ENCODE results near the gene ASB2.

ASB2 gene

GRCh38 chr14:93936926-93937325, 39.4 kb downstream of the ASB2 start:
- no peaks in the 10 kb centered on the region for H4K20me1 ChIP-seq (ENCODE audit: control insufficient read depth, insufficient read depth, low read depth, low read length)
- TF ChIP-seq, protein P1, sequence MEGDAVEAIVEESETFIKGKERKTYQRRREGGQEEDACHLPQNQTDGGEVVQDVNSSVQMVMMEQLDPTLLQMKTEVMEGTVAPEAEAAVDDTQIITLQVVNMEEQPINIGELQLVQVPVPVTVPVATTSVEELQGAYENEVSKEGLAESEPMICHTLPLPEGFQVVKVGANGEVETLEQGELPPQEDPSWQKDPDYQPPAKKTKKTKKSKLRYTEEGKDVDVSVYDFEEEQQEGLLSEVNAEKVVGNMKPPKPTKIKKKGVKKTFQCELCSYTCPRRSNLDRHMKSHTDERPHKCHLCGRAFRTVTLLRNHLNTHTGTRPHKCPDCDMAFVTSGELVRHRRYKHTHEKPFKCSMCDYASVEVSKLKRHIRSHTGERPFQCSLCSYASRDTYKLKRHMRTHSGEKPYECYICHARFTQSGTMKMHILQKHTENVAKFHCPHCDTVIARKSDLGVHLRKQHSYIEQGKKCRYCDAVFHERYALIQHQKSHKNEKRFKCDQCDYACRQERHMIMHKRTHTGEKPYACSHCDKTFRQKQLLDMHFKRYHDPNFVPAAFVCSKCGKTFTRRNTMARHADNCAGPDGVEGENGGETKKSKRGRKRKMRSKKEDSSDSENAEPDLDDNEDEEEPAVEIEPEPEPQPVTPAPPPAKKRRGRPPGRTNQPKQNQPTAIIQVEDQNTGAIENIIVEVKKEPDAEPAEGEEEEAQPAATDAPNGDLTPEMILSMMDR (IDR thresholded peaks at IDR 0.05; ENCODE audit: low read depth, low read length, poor library complexity, severe bottlenecking), result no peak
- TF ChIP-seq EZH2phosphoT487 (IDR thresholded peaks at IDR 0.05; ENCODE audit: borderline replicate concordance, low read length), result no peak
- H3F3A ChIP-seq (ENCODE audit: control insufficient read depth, insufficient read depth), result no peaks in the 10 kb centered on the region
- H3K4me1 ChIP-seq (ENCODE audit: control insufficient read depth, low read length), result peaks cover 12% of the 10 kb centered on the region
- no peak overlapping the region for H3K4me3 ChIP-seq (ENCODE audit: low read length)
- no peaks in the 10 kb centered on the region for H3K9me2 ChIP-seq (replicated peaks; ENCODE audit: control insufficient read depth, low read length)
- H3K27me3 ChIP-seq (ENCODE audit: control insufficient read depth, low read length), result no peaks in the 10 kb centered on the region
- no peaks in the 10 kb centered on the region for H3K79me2 ChIP-seq (ENCODE audit: control insufficient read depth, low read length)
- H3K4me2 ChIP-seq (ENCODE audit: low read length), result no peak overlapping the region
- no peaks in the 10 kb centered on the region for H3K9me3 ChIP-seq (ENCODE audit: control insufficient read depth, insufficient read depth, low read length)
- H3K27ac ChIP-seq (ENCODE audit: low read depth, low read length), result no peak overlapping the region
- H3K36me3 ChIP-seq (ENCODE audit: control insufficient read depth, low read length), result peaks cover 5% of the 10 kb centered on the region; the same call in 1 of the 2 replicates

GRCh38 chr14:93936245-93936644, 40.1 kb downstream of the ASB2 start:
- no peak for TF ChIP-seq EZH2phosphoT487 (IDR thresholded peaks at IDR 0.05; ENCODE audit: borderline replicate concordance, low read length)
- TF ChIP-seq, protein P1 (IDR thresholded peaks at IDR 0.05; ENCODE audit: low read depth, low read length, poor library complexity, severe bottlenecking), result peak; percentile 73
- Histone ChIP-seq H3K4me3 (ENCODE audit: low read length) (no peak overlapping the region), H3K4me2 (ENCODE audit: low read length) (no peak overlapping the region), H4K20me1 (ENCODE audit: control insufficient read depth, insufficient read depth, low read depth, low read length) (no peaks in the 10 kb centered on the region), H3K9me2 (replicated peaks; ENCODE audit: control insufficient read depth, low read length) (no peaks in the 10 kb centered on the region), H3K9me3 (ENCODE audit: control insufficient read depth, insufficient read depth, low read length) (no peaks in the 10 kb centered on the region), H3K27me3 (ENCODE audit: control insufficient read depth, low read length) (no peaks in the 10 kb centered on the region), H3K27ac (ENCODE audit: low read depth, low read length) (no peak overlapping the region), H3F3A (ENCODE audit: control insufficient read depth, insufficient read depth) (no peaks in the 10 kb centered on the region), H3K4me1 (ENCODE audit: control insufficient read depth, low read length) (peaks cover 12% of the 10 kb centered on the region), H3K79me2 (ENCODE audit: control insufficient read depth, low read length) (no peaks in the 10 kb centered on the region), H3K36me3 (ENCODE audit: control insufficient read depth, low read length) (peaks cover 5% of the 10 kb centered on the region; the same call in 1 of the 2 replicates)

DNA sequence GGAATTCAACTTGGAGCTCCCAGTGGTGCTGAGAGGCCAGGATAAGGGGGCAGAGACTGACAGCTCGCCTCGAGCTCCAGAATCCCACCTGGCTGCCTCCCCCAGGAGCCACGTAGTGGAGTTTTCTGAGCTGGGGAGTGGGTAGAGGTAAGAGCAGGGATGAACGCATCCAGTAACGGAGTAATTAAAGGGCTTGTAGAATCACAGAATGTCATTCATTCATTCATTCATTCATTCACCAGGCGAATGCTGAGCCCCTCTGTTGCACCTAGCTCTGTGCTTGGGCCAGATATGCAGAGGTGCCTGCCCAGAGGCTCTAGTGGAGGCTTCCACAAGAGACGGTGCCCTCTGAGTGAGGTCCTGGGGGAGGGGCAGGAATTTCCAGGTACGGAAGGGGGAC, 41.2 kb downstream of the ASB2 start:
- no peaks in the 10 kb centered on the region for H3K79me2 ChIP-seq (ENCODE audit: control insufficient read depth, low read length)
- H3K9me3 ChIP-seq (ENCODE audit: control insufficient read depth, insufficient read depth, low read length), result no peaks in the 10 kb centered on the region
- no peaks in the 10 kb centered on the region for H3K27me3 ChIP-seq (ENCODE audit: control insufficient read depth, low read length)
- H3F3A ChIP-seq (ENCODE audit: control insufficient read depth, insufficient read depth), result no peaks in the 10 kb centered on the region
- H3K4me2 ChIP-seq (ENCODE audit: low read length), result no peak overlapping the region
- no peaks in the 10 kb centered on the region for H3K9me2 ChIP-seq (replicated peaks; ENCODE audit: control insufficient read depth, low read length)
- no peak overlapping the region for H3K27ac ChIP-seq (ENCODE audit: low read depth, low read length)
- H3K36me3 ChIP-seq (ENCODE audit: control insufficient read depth, low read length), result peaks cover 5% of the 10 kb centered on the region; the same call in 1 of the 2 replicates
- H3K4me3 ChIP-seq (ENCODE audit: low read length), result no peak overlapping the region
- TF ChIP-seq, protein P1 (IDR thresholded peaks at IDR 0.05; ENCODE audit: low read depth, low read length, poor library complexity, severe bottlenecking), result no peak
- TF ChIP-seq EZH2phosphoT487 (IDR thresholded peaks at IDR 0.05; ENCODE audit: borderline replicate concordance, low read length), result no peak
- H3K4me1 ChIP-seq (ENCODE audit: control insufficient read depth, low read length), result peaks cover 11% of the 10 kb centered on the region
- no peaks in the 10 kb centered on the region for H4K20me1 ChIP-seq (ENCODE audit: control insufficient read depth, insufficient read depth, low read depth, low read length)

All from DOHH2 (cell line).